GM21576 (cell line): ENCODE data around the gene CAMSAP3.
"Not testable (repeated sequence)": the region's sequence is repeated elsewhere in the genome, so short reads cannot be mapped to it uniquely, and the experiment has no call there.

Experiments
- ATAC-seq: cut with Tn5 transposase; IDR thresholded peaks from one replicate; pipeline ENCODE4 v1.9.1; 2021; ENCODE audit warnings: mild to moderate bottlenecking, moderate library complexity; ENCODE audit not compliant: unreplicated experiment

The CAMSAP3 gene

DNA sequence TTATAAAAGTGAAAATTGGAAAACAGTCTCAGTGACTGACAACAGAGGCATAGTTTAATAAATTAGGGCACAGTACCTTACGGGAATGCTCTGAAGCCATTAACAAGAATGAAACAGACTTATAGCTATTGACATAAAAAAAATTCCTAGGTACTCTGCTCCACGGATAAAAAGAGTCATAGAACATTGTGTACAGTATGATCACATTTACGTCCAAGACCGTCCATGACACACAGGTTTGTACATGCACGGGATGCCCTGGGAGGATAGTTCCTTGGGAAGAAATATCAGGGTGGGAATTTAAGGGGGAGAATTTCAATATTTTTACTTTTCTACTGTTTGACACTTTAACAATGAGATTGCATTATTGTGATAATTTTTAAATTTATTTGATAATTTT is 24.9 kb upstream of the CAMSAP3 start:
- no peak for ATAC-seq

DNA sequence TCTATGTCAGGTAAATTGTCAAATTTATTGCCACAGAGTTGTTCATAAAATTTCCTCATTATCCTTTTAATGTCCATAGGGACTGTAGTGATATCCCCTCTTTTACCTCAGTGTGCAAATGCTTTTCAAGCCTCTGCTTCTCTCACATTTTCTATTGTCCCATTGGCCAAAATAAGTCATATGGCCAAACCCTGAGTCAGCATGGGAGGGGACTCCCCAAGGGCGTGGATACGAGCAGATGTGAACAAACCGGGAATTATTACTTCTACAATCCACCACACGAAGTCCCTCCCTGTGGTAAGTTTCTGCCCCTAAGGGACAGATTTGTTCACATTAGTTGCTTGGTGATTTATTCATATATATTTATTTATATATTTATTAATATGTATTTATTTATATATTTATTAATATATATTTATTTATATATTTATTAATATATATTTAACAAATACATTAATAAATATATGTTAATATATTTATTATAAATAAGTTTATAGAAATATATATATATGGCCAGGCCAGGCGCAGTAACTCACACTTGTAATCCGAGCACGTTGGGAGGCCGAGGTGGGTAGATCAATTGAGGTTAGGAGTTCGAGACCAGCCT is 20.1 kb upstream of the CAMSAP3 start:
- ATAC-seq, result no peak

DNA sequence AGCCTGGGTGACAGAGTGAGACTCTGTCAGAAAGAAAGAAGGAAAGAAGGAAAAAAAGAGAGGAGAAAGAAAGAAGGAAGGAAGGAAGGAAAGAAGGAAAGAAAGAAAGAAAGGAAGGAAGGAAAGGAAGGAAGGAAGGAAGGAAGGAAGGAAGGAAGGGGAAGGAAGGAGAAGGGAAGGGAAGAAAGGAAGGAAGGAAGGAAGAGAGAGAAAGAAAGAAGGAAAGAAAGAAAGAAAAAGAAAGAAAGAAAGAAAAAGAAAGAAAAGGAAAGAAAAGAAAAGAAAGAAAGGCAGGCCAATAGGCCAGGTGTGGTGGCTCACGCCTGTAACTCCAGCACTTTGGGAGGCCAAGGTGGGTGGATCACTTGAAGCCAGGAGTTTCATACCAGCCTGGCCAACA is 18.2 kb upstream of the CAMSAP3 start:
- ATAC-seq, result not testable (repeated sequence)

DNA sequence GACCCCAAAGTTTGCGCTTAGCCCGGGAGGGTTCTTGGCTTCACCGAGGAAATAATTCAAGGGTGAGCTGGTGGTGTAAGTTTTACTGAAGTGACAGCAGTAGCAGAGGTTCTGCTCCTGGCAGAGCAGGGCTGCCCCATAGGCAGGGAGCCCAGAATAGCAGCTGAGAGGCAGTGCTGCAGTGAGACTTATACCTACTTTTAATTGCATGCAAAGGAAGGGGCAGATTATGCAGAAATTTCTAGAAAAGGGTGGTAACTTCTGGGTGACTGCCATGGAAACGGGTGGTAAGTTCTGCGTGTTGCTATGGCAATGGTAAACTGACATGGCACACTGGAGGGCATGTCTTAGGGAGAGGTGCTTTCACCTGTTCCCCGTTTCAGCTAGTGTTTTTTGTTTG is 17.5 kb upstream of the CAMSAP3 start:
- no peak for ATAC-seq

DNA sequence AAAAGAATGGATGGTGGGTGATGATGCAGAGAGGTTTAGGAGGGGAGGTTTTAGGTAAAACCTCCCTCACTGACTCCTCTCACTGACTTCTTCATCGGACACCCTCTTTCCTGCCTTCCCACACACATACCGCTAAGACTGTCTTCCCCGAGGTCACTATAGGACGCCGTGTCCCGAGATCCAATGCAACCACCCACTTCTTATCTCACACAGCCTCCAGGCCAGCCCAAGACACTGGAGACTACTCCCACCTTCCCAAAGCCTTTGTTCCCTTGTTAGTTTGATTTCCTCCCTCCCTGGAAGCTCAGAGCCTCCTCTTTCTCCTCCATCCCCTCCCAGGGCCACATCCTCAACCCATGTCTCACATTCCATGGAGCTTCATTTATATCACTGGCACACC is 16.5 kb upstream of the CAMSAP3 start:
- ATAC-seq, result no peak

DNA sequence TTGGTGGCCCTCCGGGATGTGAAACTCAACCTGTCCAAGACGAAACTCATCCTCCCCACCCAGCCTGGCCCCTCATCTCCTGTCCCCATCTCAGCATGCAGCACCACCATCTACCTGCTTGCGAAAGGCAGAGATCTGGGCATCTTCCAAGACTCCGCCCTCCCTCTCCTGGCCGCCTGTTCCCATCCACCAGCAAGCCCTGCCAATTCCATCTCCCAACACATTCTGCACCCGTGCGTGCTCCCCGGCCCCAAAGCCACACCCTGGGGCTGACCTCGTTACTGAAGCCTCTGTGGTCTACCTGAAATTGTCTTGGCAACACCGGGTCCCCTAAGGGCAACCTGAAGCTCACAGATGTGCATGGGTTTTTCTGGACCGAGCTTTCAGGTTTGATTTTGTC is 13.2 kb upstream of the CAMSAP3 start:
- ATAC-seq, result no peak

DNA sequence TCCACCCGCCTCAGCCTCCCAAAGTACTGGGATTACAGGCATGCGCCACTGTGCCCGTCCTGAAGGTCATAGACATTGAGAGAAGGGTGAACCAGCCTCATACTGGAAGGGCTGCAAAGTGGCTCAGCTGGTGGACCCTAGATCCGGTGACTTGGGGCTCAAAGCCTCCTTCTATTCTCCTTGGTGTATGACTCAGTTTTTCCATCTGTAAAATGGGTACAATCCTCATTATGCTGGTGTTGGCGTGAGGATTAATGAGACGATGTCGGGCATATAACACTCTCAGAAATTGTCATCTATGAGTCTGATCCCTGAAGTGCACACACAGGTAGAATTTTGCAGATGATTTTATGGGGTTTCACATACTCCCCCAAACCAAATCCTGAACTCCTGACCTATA is 5.8 kb upstream of the CAMSAP3 start:
- no peak for ATAC-seq

DNA sequence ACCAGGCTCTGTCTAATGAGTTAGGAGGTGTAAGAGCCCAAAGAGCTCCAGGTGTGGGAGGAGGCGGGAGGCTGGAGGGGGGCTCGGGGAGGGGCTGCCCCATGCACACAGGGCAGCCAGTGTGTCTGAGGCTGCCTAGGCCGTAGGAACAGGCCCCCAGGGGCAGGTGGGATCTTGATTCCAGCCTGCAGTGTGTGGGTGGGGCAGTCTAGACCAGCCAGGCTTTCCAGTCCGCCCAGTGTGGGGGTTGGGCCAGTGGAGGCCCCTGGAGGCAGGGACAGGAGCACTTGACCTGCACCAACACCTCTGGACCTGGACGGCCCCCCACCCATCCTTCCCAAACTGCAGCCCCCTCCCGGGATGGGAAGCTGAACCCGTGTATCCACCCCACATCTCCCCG is 5.4 kb upstream of the CAMSAP3 start:
- no peak for ATAC-seq

DNA sequence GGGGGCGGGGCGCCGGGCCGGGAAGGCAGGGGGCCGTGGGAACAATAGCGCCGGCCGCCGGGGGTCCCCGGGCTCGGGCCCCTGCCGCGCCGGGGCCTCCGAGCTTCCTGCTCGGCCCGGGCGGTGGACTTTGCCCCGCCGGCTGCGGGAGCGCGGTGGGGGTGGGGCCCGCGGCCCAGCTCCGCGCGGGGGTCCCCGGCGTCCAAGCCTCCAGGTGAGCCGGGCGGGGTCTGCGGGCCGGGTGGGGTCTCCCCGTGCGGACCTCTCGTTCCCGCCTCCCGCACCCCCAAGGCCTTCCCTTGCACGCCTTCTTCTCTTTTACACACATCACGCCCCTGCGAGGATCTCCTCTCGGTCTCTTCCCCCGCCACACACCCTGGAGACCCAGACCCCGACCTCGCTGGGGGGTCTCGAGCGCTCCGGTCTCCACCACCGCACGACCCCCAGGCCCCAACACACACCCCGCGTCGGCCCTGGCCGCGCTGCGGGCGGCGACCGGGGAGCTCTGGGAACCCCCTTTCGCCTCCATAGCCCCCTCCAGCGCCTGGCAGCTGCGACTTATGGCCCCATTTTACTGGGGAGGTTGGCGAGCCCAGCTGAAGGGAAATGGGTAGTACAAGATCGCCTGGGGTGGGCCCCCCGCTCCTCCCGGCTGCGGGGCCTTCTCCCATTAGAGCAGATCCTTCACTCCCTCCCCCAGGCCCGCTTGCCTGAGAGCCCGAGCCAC is 711 bp downstream of the CAMSAP3 start:
- ATAC-seq, result no peak

DNA sequence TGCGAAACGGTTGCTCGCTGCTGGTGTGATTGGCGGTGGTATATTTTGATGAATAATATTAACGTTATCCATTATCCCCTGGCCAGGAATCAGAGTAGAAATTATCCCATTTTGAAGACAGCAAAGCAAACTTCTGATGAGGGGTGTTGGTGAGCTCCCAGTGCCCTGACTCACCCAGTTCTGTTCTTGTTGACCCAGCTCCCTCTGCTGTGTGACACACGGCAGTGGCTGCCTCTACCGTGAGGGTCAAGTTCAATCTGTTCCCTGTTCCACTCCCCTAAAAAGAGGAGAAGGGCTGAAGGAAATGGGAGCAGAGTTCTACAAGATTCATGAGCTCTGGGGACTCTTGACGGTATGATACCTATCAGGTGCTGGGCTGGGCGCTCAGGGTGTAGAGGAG is 2.0 kb downstream of the CAMSAP3 start:
- no peak for ATAC-seq

DNA sequence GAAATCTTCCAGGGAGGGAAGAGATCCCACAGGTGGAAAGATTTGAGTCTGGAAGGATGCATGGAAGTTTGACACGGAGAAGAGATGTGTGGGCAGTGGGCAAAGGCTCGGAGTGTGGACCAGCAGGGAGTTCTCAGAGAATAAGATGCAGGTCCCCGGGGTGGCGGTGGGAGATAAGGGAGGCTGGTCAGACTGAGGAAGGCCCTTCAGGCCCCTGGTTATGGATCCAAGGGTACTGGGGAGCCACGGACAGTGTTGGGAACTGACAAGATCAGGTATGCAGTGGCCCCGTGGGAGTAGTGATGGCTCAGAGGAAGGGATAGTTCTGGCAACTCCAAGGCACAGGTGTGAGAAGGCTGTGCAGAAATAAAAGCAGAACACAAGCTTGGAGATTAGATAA is 2.5 kb downstream of the CAMSAP3 start:
- no peak for ATAC-seq

DNA sequence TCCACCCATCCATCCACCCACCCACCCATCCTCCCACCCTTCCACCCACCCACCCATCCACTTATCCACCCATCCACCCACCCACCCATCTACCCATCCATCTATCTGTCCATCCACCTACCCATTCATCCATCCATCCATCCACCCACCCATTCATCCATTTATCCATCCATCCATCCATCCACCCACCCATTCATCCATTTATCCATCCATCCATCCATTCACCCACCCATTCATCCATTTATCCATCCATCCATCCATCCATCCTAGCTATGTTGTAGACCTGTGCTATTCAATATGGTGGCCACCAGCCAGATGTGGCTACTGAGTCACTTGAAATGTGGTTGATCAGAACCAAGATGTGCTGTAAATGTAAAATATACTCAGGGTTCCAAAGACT is 5.1 kb downstream of the CAMSAP3 start:
- no peak for ATAC-seq

DNA sequence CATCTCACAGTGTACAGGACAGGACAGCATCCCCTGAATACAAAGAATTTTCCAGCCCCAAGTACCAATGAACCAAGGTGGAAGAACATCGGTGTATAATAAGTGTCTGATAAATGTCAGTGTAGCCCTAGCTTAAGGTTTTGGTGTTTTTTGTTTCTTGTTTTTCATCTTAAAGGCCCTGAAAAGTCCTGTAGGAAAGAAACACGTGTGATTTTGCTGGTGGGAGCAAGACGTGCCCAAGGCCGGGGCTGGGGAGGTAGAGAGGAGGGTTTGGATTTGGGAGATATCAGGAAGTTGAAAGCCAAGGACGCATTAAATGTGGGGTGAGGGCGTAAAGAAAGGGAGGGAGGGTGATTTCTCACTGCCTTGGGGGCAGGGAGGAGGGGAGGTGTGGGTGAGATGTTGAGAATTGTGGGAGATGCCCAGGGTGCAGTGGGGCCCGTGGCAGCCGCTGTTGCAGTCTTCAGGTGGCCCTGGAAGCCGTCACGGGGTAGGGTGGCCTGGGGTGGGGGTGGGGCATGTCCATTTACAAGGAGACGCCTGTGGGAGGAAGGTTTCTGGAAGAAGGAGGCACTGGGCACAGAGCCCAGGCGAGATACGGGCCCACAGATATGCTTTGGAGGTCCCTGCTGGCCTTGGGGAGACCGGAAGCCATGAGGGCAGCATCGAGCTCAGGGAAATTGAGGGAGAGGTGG is 6.7 kb downstream of the CAMSAP3 start:
- no peak for ATAC-seq

DNA sequence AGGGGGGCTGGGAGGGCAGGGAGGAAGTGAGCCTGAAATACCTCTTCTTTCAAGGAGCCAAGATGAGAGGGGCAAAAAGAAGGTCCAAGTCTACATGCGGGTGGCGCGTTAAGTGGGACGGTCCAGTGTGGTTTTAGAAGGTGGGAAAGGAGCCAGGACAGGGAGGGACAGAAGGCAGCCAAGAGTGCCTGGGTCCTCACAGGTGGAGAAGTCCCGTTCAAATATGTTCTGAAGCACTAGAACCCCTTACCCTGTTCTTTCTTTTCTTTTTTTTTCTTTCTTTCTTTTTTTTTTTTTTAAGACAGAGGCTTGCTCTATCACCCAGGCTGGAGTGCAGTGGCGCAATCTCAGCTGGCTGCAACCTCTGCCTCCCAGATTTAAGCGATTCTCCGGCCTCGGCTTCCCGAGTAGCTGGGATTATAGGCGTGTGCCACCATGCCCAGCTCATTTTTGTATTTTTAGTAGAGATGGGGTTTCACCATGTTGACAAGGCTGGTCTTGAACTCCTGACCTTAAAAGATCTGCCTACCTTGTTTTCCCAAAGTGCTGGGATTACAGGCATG is 7.4 kb downstream of the CAMSAP3 start:
- no peak for ATAC-seq

DNA sequence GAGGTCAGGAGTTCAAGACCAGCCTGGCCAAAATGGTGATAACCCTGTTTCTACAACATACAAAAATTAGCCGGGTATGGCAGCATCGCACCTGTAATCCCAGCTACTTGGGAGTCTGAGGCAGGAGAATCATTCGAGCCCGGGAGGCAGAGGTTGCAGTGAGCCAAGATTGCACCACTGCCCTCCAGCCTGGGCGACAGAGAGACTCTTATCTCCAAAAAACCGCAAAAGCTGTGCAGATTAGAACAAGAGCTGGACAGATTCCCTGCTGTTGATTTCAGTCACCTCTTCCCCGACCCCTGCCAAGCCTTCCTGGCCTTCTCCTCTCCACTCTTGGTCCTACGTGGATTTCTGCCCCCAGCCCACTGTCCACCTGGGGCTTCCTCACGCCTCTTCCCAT is 8.3 kb downstream of the CAMSAP3 start:
- no peak for ATAC-seq

DNA sequence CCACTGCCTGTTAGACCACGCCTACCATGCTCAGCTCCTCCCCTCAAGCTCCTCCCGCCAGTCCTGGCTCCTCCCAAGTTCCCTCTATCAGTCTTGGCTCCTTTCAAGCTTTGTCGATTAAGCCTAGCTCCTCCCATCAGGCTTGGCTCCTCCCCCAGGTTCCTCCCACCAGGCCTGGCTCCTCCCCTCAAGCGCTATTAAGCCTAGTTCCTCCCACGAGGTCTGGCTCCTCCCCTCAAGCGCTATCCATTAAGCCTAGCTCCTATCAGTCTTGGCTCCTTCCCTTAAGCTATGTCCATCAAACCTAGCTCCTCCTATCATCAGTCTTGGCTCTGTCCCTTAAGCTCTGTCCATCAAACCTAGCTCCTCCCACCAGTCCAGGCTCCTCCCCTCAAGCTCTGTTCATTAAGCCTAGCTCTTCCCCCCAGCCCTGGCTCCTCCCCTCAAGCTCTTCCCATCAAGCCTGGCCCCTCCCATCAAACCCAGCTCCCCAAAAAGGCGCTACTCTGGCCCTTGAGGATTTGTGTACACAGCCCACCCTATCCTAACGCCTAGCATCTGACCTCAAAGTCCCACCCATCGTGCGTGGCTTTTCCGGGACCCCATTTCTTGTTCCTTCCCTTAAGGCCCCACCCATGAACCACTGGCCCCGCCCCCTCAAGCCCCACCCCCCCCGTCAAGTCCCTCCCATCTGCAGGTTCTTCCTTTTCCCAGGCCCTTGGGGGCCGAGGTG is 10.0 kb downstream of the CAMSAP3 start:
- no peak for ATAC-seq

DNA sequence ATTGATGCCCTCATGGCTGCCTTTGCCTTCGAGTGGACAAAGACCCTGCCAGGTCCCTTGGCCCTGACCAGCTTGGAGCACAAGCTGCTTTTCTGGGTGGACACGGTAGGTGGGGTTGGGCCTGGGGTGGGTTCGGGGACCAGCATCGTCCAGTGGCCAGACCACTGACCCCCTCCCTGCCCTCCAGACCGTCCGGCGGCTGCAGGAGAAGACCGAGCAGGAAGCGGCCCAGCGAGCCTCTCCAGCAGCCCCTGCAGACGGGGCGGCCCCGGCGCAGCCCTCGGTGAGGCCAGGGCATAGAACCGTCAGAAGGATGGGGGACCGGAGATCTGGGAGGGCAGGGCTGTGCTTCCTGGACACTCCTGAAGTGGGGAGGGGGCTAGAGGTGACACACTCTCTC is 10.6 kb downstream of the CAMSAP3 start:
- ATAC-seq, result no peak

DNA sequence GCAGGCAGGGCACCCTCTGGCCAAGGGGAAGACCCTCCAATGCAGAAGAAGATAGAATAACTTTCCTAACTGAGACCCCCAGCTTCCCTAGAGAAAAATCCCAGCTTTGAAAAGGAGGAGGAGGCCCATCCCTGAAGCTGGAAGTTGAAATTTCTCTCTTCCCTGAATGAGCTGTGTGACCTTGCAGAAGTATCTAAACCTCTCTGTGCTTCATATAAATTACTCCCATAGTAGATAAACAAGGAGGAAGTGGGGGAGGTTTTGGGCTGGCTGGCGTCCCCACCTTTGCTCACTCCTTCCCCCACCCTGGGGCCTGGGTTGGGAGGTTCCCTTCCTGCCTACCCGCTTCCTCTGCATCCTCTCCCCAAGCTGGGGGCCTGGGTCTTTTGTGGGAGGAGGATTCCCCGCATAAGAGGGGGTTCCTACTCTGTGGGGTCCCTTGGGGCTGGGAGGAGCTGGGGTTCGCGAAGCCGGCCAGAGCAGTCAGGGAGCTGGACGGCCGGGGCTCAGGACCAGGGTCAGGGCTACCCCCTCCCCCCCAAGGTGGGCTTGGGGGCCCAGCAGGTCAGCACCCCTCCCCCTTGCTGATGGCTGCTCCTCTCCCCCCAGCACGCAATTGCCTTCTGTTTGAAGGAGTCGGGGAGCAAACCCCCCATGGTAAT is 11.7 kb downstream of the CAMSAP3 start:
- no peak for ATAC-seq

DNA sequence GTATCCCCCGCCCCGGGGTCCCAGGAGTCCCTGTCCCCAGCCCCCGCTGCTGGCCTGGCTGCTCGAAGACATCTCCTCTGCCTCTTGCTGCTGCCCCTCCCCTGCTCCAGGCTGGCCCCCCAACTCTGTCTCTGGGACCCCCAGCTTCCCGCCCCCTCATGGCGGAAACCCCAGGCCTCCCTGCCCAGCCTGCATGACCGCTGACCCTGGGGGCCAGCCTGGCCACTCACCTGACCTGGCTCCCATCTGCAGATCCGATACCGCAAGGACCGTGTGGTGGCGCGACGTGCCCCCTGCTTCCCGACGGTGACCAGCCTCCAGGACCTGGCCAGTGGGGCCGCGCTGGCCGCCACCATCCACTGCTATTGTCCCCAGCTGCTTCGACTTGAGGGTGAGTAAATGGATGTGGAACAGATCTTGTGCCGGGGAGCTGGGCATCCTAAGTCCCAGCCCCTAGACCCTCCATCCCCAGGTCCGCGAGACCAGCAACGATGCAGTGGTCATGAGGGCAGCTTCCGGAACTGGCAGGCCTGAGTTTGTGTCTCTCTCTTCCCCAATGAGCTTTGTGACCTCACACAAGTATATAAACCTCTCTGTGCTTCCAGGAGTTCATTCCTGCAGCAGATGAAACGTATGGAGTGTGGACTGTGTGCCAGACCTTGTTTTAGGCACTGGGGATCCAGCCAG is 12.4 kb downstream of the CAMSAP3 start:
- ATAC-seq, result no peak

DNA sequence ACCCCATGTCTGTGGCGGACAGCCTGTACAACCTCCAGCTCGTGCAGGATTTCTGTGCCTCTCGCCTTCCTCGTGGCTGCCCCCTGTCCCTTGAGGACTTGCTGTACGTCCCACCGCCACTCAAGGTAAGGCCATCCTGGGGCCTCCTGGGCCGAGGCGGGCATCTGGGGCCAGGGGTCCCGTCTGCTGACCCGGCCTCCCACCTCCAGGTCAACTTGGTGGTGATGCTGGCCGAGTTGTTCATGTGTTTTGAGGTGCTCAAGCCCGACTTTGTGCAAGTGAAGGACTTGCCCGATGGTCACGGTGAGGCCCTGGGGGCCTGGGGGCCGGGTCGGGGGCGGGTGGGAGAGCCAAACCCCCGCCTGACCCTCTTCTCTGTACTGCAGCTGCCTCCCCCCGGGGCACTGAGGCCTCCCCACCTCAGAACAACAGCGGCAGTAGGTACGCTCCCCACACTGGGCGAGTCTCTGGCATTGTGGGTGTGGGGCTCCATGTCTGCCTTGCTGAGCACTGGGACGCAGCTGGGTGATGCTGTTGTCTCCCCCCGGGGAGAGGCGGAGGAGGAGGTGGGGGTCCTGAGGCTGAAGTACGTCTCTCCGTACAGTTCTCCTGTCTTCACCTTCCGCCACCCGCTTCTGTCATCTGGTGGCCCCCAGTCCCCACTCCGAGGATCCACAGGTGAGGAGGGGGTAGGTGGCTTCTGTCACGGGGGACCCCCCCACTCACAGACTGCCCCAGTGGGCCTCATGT is 15.0 kb downstream of the CAMSAP3 start:
- no peak for ATAC-seq
